HL-60/S4 treated with phorbol 12-myristate 13-acetate at 8.2 ng/mL for 4 days and 3 days (cell line): ENCODE results near the gene EP400.
"Not testable (repeated sequence)": the region's sequence is repeated elsewhere in the genome, so short reads cannot be mapped to it uniquely, and the experiment has no call there.

Source experiments
- in situ Hi-C: fragments of 300-500 bp; cut with MboI; formaldehyde crosslinking; loops from 2 replicates; pipeline ENCODE4 v1.15.0; 2022; ENCODE audit warnings: low sequenced_read_pairs

Gene EP400

DNA sequence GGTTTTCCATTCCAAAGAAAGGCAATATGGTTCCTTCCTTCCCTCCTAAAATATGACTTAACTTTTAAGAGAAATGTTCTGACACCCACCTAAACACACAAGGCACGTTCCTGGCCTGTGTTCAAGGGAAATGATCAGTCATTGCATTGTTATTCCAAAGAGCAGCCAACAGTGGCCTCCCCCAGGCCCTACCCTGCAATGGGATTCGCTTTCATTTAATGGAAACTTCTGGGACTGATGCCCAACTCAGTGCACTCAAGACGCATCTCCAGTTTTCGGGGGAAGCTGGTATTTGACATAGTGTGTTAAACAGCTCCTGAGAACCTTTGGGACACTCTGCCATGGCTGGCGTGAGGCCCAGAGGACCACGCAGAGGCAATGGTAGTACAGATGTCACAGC is 128.4 kb downstream of the EP400 start:
- in situ Hi-C loops: no loop called here

DNA sequence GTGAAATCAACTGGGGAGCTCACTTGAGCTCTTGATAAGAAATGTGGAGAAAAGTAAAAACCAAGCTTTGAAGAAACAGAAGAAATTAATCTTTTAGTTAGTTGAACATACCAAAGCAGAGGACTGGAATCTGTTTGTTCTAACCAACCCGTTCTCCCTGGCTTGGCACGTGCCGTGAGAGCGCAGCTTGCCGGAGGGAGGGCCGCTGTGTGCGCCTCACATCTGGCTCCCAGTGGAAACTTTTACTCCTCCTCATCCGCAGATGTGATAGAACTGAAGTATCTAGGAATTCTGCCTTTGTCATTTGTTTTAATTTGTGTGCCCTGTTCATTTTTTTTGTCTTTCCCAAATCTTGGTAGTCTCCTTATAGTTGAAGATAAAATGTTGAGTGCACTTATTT is 129.5 kb downstream of the EP400 start:
- in situ Hi-C loops: no loop called here

DNA sequence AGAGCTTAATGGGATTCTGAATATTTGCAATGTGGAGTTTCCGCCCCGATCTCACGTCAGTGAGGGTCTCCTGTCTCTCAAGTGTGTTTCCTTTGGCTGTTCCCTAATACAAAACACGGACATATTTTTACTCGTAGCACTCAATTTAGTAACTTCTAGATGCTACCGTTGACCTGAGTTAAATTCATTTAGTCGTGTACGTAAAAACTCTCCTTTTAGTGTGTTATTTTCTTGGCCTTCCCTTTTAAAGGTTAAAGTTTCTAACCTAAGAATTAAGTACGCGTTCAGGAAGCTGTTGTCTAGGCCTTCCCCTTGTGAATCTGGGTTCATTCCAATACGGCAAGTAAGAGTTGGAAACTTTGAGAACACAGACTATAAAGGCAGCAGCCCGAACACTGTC is 130.0 kb downstream of the EP400 start:
- in situ Hi-C loops: no loop called here

DNA sequence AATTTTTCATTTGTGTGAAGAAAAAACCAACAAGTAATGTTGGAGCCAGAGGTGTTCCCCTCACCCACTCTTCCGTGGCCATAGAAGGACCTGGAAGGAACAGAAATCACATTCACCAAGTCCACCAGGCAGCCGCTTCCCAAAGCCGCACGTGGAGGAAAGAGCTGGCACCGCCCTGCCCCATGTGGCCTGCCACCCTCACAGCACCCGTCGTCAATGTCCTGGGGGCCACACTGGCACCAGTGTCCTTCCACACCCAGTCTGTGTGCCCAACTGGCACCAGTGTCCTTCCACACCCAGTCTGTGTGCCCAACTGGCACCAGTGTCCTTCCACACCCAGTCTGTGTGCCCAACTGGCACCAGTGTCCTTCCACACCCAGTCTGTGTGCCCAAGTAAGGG is 130.8 kb downstream of the EP400 start:
- in situ Hi-C loops: not testable (repeated sequence)

DNA sequence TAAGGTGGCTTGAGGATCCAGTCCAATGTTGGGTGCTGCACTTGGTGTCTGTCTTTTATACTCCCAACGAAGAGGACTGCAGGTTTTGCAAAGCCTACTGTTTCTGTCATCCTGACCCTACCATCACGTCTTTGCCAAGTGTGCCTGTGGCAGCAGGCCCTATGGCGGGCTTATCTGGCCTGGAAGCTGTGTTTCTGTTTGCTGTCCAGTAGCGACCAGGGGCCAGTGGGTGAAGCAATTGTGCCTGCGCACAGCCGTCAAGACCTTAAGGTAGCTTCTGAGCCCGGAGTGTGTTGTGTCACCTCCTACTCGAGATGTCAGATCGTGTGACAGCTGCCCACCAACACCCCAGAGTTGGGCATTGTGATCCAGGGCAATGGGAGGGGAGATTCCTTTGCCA is 131.7 kb downstream of the EP400 start:
- in situ Hi-C loops: no loop called here

DNA sequence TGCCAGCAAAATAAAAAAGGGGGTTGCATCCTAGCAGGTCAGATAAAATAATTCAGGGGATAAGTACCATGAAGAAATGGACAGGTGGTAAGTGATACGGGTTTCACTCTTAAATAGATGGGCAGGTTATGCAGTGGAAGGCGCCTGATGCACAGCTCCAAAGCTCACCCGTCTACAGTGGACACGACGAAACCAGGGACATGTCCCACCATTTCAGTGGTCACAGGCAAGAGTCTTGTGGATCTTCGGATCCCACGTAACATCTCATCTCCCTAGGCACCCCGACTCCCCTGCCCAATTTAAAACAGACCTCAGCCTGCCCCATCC is 133.8 kb downstream of the EP400 start:
- in situ Hi-C loops: no loop called here

DNA sequence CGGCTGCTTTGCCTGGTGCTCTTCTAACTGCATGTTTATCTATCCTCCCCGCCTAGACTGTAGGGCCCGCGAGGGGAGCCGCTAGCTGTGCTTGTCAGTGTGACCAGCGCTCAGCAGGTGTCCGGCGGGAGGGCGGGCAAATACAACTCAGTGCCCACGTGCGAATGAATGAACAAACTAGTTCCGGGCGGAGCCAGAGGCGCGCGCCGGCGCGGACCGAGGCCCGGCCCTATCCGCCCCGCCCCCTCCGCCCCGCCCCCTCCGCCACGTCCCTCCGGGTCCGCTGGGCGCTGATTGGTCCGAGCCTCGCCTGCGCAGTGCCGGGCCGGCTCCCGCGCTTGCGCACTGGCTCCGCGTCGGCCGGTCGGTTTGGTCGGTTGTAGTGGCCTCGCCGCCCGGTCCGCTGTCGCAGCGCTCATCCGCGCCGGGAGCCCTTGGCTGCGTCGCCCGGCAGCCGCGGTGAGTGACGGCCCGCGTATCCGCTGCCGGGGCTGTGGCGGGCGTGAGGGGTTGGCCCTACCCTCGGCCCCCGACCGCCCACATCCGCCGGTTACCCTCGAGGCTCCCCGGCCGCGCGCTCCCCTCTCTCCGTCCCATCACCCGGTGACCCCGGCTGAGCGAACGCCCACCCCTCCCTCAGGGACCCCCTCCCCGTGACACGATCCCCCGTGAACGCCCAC is 134.3 kb downstream of the EP400 start:
- in situ Hi-C loops: no loop called here

DNA sequence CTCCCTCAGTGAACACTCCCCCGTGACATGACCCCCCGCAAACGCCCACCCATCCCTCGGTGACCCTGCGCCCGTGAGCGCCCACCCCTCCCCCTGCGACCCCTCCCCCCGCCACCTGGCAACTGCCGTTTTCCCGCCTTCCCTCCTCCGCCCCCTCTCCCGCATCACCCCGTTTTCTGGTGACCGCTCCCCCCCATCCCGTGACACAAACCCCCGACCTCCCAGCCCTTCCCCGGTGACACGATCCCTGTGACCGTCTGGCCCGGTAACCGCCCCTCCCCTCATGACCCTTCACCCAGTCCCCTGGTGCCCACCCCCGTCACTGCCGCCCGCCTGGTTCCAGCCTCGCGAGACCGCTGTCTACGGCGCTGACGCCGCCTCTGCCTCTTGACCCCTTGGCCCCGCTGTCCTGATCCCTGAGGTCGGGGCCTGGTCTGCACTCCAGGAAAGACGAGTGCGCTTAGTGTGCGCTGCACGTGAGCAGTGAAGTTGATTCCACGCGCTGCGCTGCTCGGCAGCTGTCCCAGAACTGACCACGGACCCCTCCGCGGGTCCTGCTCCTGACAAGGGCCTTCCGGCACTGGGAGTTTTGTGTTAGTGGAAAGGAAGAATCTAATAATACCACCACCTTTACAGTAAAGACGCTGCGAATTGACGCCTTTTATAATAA is 135.0 kb downstream of the EP400 start:
- in situ Hi-C loops: no loop called here

DNA sequence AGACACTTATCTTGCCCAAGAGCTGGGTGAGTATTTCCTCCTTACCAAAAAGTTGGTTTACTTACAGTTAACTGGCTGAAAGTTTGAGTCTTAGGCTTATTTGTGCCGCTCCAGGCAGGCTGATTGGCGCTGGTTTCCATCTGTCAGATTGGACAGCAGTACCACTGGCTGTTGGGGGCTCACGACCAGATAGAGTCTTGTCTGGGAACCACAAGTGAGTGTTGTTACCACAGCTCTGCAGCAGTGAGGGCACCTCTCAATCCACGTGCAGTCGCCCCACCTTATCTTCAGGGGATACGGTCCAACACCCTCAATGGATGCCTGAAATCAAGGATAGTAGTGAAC is 135.5 kb downstream of the EP400 start:
- in situ Hi-C loops: no loop called here

DNA sequence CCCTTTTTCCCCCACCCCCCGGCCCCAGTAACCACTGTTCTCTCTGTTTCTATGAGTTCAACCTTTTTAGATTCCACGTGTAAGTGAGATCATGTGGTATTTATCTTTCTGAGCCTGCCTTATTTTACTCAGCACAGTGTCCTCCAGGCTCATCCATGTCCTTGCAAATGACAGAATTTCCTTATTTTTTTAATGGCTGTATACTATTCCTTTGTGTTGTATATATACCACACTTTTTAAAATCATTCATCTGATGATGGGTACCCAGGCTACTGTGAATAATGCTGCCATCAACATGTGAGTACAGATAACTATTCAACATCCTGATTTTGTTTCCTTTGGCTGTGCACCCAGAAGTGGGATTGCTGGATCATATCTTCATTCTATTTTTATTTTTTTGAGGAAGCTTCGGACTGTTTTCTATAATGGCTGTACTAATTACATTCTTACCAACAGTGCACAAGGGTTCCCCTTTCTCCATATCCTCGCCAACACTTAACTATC is 139.7 kb downstream of the EP400 start:
- in situ Hi-C loops: no loop called here

DNA sequence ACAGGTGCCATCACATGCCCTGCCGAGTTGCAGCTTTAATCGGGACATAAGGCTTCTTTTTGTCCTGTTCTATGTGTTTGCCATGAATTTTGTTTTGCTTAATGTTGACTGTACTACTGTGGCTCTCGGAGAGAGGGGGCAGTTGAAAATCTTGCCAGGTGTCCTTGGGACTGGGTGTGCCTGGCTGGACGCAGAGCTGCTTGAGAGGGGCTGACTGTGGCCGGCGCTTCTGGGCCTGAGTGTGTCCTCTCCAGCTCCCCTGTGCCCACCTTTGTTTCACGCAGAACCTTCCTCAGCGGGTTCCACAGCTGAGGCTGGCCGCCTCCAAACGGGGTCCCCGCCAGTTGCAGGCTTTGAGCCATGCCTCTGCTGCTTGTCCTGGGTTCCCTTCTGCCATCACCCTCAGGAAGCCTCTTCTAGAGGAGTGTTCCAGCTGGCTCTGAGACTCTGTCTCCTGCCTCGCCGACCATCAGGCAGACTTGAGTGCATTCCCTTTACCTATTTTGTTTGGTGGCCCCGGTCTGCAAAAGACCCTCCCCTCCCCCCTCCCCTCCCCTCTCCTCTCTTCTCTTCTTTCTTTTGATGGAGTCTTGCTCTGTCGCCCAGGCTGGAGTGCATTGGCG is 144.6 kb downstream of the EP400 start:
- in situ Hi-C loops: no loop called here

DNA sequence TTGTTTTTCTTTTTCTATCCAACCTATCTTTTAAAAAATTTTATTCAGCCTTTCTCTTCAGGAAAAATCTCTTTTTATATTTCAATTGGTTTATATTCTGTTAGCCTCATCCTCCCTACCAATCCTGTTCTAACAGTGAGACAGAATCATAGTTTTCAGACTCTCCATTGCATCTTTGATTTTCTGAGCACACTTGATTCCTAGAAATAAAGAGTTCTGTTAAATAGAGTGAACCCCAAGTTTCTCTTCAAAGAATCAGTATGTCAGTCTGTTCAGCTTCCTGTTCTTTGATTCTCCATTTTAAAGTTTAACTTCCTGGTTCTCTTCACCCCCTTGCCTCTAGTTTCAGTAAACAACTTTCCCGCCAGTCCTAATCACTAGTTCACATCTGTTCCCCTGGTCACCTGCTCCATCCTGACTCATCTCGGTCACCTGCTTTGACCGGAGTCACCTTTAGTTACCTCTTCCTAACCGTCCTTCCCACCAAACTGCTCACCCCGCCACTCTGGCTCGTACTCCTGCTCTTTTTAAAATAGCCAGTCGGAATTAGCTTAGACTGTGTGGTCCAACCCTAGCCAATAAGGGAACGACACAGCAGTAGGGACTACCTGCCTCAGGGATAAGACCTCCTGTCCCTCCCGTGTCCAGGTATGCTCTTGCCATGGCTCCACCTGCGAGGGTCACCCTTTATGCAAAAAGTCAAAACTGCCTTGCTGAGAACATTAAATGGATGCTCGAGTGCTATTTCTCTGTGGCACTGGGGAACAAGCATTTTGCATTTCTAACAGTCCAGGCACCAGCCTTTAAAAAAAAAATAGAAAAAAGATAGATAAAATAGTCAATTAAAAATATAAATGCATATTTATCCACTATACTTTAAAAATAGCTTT is 146.0 kb downstream of the EP400 start:
- in situ Hi-C loops: no loop called here

DNA sequence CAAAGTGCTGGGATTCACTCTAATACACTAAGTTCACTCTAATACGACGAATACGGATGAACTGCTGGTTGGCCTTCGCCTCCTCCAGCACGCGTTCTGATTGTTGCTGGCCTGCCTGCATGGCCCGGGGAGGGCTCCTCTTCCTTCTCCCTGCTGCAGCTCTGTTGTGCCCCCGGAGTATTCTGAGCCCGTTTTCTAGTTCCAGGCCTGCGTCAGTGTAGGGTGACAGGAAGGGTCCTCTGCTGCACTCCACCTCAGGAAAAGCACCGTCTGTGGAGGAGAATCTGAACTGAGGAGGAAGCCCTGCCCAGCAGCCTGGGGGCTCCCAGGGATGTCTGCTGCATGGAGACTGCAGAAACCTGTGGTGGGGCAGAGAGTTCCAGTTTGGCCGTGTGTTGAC is 150.0 kb downstream of the EP400 start:
- in situ Hi-C loops: no loop called here

DNA sequence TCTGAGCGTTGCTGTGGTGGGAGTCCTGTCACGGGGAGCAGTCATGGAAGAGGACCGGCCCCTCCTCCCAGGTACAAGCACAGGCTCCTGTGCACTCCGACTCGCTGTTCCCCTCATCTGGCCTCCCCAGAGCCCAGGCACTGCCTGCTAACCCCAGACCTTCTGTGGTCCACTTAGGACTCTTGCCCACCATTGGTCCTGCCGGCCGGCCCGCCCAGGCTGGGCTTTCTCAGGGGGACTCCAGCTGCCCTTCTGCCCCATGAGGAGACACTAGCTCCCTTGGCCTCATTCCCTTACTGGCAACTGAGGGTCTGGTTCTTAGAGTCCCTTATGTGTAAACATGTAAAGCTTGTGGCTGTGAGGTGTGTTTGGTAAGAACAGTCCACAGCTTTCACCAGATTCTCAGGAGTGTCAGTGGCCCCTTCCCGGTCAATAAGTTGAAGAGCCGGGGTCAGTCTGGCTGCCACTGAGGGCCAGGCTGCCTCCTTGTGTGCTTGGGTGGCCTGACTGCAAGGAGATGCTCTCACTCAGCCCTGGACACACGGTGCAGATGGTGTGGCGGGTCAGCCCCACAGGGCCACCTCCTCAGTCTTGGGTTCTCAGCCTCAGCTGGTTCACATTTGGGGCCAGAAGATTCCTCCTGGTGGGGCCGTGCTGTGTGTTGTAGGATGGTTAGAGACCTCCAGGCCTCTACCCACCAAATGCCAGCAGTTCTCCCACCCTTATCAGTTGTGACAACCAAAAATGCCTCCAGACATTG is 150.7 kb downstream of the EP400 start:
- in situ Hi-C loops: no loop called here

DNA sequence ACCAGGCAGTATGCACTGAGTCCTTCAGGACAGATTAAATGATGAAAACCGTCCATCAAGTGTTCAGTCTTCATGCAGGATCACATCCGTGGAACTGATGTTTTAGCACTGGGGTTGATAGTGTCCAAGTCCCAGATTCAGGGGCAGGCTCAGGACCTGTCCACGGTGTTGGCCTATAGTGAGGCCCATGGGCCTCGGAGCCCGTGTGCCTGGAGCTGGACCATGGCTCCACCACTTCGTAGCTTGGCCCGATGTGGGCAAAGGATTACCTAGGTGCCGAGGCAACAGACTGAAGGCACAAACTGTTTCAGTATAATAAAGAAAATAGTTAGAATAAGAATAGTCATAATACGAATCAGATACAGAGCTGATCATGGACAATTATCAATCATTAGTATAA is 152.6 kb downstream of the EP400 start:
- in situ Hi-C loops: no loop called here

DNA sequence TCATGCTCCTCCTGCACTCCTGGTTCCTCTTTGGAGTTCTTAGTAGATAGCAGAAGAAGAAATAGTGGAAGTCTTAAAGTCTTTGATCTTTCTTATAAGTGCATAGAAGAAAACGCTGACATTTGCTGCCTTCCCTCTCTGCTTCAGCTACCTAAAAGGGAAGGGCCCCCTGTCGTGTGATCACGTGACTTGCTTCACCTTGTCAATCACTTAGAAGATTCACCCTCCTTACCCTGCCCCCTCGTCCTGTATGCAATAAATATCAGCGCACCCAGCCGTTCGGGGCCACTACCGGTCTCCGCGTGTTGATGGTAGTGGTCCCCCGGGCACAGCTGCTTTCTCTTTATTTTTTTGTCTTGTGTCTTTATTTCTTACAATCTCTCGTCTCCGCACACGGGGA is 153.3 kb downstream of the EP400 start:
- in situ Hi-C loops: not testable (repeated sequence)

DNA sequence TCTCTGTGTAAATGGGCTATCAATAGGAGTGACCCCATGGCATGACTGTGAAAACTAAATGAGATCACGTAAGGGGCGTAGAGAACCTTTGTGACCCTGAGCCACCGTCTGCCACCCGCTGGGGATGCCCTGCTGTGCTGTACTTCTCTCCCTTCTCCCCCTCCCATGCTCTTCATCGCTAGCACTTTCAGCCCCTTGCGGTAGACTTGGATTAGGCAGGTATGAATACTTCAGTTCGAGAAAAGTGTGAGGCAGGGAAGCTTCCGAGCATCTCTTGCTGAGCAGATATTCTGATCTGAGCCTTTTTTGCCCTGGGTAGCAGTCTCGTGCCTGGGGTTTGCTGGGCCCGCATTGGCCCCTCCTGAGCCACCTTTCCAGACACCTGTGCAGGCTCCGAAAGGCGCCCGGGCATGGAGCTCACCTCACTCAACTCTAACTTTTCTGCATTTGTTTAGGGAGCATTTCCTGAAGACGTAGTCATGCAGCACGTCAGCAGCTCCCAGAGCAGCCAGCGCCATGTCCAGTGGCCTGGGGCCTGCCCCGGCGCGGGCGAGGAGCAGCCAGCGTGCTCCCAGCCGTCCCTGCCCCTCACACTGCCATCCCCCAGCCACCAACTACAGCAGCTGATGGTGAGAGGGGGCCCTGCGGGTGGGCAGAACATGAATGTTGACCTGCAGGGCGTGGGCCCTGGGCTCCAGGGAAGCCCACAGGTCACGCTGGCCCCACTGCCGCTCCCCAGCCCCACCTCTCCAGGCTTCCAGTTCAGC is 154.0 kb downstream of the EP400 start:
- in situ Hi-C loops: no loop called here

DNA sequence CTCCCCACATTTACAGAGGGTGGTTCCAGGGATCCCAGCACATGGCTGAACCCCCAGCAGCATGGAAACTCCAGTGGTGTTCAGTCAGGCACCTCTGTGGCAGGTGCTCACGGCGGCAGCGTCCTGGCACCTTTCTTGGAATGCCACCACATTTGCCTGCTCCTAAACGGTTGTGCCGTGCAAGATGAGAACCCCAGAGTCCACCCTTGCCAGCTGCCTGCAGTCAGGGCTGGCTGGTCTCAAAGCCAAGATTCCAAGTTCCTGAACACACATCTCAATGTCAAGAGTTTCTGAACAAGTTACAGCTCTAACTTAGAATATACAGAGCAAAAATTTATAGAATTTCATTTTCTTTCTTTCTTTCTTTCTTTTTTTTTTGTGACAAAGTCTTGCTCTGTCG is 155.7 kb downstream of the EP400 start:
- in situ Hi-C loops: no loop called here

DNA sequence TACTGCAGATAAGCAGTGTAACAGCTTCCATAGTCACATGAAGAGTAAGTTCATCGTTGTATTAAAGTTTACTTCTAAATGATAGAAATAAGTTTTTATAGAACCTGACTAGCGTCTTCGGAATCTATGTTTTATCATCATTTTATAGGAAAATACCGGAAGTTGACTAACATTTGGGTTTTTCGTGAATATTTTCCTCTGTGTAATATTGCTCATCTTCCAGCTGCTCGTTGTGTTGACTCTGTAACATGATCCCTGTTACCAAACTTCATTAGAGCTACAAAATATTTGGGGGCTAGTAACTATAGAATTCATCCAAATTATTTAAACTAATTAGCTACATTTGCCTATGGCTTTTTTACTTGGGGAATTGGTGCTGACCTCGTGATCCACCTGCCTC is 157.2 kb downstream of the EP400 start:
- in situ Hi-C loops: no loop called here

DNA sequence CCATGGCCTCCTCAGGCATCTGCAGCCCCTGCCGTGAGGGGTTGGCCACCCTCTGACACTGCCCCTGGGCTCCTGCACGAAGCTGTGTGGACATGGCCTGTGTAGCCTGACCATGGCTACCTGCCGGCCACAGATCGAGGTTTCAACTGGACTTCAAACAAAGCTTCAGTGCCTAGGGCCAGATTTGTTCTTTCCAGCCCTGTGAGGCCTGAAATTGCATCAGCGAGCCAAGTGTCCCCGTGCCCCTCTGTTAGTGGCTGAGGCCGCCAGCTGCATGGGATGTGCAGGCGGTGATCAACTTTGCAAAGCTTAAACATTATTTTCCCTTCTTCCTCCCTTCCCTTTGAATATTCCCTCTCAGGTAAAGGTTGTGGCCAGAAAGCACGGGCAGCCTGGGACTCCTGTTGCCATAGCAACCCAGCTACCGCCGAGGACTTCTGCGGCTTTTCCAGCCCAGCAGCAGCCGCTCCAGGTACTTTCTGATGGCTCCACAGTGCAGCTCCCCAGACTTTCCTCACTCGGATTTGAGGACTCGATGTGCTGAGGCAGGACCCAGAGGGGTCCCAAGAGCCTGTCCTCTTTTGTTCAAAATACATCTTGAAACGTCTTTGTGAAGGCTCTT is 158.6 kb downstream of the EP400 start:
- in situ Hi-C loops: no loop called here
